K562 (cell line): ENCODE measurements around the gene WDFY2. TPM values are rescaled to one million over a fixed set of nuclear protein-coding genes. Genes with fewer than 3 reads are reported as not detected.
A peak's percentile ranks its signal among the peaks of the same experiment; 100 is the strongest.

Experiments
- HDAC1 ChIP-seq, 2 experiments: fragments of 450-650 bp; IDR thresholded peaks; 2 replicates each; pipeline ENCODE4 v1.6.1; 2016 to 2017; ENCODE audit warnings: inconsistent platforms in 1 of 2, mild to moderate bottlenecking in 1 of 2, moderate library complexity in 1 of 2
- MTA1 ChIP-seq: fragments of 450-650 bp; IDR thresholded peaks from 2 replicates; pipeline ENCODE4 v1.6.1; 2017; ENCODE audit warnings: borderline replicate concordance
- PRDM10 ChIP-seq: fragments of 450-650 bp; IDR thresholded peaks from 2 replicates; pipeline ENCODE4 v1.6.1; 2018; ENCODE audit not compliant: partially characterized antibody
- RBM17 ChIP-seq: fragments of 200-400 bp; formaldehyde crosslinking; IDR thresholded peaks from 2 replicates; pipeline ENCODE4 v1.6.1; 2017; ENCODE audit warnings: low read depth, mild to moderate bottlenecking, low read length, borderline replicate concordance
- SMAD3 ChIP-seq: fragments of 450-650 bp; formaldehyde crosslinking; conservative IDR thresholded peaks from 2 replicates; pipeline ENCODE4 v1.4.0; 2020; ENCODE audit warnings: mild to moderate bottlenecking
- SMARCE1 ChIP-seq: fragments of 450-650 bp; IDR thresholded peaks from 2 replicates; pipeline ENCODE4 v1.7.1; 2016; ENCODE audit warnings: mild to moderate bottlenecking
- STAT6 ChIP-seq: sonication (generic); formaldehyde crosslinking; IDR thresholded peaks from 2 replicates; pipeline ENCODE4 v1.8.1; 2023; ENCODE audit warnings: mild to moderate bottlenecking, missing genetic modification reagents
- TAF15 ChIP-seq: fragments of 200-400 bp; formaldehyde crosslinking; IDR thresholded peaks from 2 replicates; pipeline ENCODE4 v1.6.1; 2017; ENCODE audit warnings: mild to moderate bottlenecking, low read depth, low read length, moderate library complexity
- polyA plus RNA-seq, 8 experiments: library from polyadenylated mRNA; depleted of rRNA in 4 of 8; stranded (reverse) in 5 of 8; unstranded in 3 of 8; fragments of >200 nt; fragmentation: Nextera tagmentation in 2 of 8; fragmentation: Illumina TruSeq in 1 of 8; extraction: Ambion mirVana in 2 of 8; extraction: Trizol in 1 of 8; gene quantifications; 2 replicates each; pipeline versions ENCODE4 v1.2.1 to v1.2.3, GENCODE V29; 2011 to 2014; ENCODE audit warnings: inconsistent platforms in 1 of 8, missing spikeins in 1 of 8
- total RNA-seq, 7 experiments: library from RNA; depleted of rRNA in 6 of 7; stranded (reverse); fragments of >200 nt in 6 of 7; fragmentation: Illumina TruSeq in 2 of 7; extraction: Trizol in 2 of 7; gene quantifications; 2 replicates each; pipeline versions ENCODE4 v1.2.1 to v1.2.3, GENCODE V29; 2011 to 2021; ENCODE audit warnings: low replicate concordance in 1 of 7
- TF ChIP-seq, protein P1 (sequence below): fragments of 450-650 bp; IDR thresholded peaks from 2 replicates; pipeline ENCODE4 v1.6.1; 2016; ENCODE audit warnings: mild to moderate bottlenecking, moderate library complexity

Gene WDFY2
- total and polyA plus RNA-seq, 9 of the 15 experiments (the other 6 are each of a cell fraction or from before 2014, with no cell fraction given): 0.66 to 6.4 (median 4.4) TPM

DNA sequence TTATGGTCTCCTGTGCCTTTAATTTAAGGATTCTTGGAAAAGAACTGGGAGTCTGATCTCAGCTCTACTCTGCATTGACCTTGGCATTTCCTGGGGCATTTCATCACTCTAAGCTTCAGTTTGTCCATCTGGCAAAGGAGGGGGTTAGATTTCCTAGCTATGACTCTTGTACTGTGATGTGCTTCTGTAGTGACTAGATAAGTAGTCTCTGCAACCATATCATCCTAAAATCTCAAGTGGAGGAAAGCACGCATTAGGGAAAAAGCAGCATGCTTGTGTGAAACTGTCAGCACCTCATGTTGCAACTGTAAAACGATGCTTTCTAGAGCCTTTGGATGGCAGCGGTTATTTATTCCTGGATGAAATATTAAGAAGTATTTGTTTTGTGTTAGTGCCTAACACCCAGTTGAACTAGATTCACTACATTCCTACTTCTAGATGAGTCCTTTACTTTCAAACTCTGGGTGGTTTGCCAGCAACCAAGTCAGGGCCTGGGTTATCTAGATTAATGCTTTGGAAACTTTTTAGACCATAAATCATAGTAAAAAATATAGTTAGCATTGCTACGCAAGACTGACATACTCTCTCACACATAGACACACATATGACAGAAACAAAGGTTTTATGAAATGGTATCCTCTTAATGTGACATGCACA lies 6.8 kb downstream of the WDFY2 start (continued):
- TF ChIP-seq SMARCE1 (peak; percentile 93), MTA1 (peak; percentile 63; the same call in 1 of the 2 replicates), TAF15 (no peak), PRDM10 (no peak), SMAD3 (no peak), HDAC1 (IDR thresholded peaks at IDR 0.05) (peak in 1 of 2 experiments; percentile 94; a peak in 2 of 4 replicates), STAT6 (CRISPR knock-in tag) (no peak), RBM17 (no peak)
- TF ChIP-seq, protein P1, sequence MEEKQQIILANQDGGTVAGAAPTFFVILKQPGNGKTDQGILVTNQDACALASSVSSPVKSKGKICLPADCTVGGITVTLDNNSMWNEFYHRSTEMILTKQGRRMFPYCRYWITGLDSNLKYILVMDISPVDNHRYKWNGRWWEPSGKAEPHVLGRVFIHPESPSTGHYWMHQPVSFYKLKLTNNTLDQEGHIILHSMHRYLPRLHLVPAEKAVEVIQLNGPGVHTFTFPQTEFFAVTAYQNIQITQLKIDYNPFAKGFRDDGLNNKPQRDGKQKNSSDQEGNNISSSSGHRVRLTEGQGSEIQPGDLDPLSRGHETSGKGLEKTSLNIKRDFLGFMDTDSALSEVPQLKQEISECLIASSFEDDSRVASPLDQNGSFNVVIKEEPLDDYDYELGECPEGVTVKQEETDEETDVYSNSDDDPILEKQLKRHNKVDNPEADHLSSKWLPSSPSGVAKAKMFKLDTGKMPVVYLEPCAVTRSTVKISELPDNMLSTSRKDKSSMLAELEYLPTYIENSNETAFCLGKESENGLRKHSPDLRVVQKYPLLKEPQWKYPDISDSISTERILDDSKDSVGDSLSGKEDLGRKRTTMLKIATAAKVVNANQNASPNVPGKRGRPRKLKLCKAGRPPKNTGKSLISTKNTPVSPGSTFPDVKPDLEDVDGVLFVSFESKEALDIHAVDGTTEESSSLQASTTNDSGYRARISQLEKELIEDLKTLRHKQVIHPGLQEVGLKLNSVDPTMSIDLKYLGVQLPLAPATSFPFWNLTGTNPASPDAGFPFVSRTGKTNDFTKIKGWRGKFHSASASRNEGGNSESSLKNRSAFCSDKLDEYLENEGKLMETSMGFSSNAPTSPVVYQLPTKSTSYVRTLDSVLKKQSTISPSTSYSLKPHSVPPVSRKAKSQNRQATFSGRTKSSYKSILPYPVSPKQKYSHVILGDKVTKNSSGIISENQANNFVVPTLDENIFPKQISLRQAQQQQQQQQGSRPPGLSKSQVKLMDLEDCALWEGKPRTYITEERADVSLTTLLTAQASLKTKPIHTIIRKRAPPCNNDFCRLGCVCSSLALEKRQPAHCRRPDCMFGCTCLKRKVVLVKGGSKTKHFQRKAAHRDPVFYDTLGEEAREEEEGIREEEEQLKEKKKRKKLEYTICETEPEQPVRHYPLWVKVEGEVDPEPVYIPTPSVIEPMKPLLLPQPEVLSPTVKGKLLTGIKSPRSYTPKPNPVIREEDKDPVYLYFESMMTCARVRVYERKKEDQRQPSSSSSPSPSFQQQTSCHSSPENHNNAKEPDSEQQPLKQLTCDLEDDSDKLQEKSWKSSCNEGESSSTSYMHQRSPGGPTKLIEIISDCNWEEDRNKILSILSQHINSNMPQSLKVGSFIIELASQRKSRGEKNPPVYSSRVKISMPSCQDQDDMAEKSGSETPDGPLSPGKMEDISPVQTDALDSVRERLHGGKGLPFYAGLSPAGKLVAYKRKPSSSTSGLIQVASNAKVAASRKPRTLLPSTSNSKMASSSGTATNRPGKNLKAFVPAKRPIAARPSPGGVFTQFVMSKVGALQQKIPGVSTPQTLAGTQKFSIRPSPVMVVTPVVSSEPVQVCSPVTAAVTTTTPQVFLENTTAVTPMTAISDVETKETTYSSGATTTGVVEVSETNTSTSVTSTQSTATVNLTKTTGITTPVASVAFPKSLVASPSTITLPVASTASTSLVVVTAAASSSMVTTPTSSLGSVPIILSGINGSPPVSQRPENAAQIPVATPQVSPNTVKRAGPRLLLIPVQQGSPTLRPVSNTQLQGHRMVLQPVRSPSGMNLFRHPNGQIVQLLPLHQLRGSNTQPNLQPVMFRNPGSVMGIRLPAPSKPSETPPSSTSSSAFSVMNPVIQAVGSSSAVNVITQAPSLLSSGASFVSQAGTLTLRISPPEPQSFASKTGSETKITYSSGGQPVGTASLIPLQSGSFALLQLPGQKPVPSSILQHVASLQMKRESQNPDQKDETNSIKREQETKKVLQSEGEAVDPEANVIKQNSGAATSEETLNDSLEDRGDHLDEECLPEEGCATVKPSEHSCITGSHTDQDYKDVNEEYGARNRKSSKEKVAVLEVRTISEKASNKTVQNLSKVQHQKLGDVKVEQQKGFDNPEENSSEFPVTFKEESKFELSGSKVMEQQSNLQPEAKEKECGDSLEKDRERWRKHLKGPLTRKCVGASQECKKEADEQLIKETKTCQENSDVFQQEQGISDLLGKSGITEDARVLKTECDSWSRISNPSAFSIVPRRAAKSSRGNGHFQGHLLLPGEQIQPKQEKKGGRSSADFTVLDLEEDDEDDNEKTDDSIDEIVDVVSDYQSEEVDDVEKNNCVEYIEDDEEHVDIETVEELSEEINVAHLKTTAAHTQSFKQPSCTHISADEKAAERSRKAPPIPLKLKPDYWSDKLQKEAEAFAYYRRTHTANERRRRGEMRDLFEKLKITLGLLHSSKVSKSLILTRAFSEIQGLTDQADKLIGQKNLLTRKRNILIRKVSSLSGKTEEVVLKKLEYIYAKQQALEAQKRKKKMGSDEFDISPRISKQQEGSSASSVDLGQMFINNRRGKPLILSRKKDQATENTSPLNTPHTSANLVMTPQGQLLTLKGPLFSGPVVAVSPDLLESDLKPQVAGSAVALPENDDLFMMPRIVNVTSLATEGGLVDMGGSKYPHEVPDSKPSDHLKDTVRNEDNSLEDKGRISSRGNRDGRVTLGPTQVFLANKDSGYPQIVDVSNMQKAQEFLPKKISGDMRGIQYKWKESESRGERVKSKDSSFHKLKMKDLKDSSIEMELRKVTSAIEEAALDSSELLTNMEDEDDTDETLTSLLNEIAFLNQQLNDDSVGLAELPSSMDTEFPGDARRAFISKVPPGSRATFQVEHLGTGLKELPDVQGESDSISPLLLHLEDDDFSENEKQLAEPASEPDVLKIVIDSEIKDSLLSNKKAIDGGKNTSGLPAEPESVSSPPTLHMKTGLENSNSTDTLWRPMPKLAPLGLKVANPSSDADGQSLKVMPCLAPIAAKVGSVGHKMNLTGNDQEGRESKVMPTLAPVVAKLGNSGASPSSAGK: peak; percentile 68; the same call in 1 of the 2 replicates
